ENCODE data around the gene FLT4.

The FLT4 gene

GRCh38 chr5:180625125-180625790 lies 24.1 kb downstream of the FLT4 start:
- no peak for DNase-seq

- DNase-seq, result no peak
Observed at GRCh38 chr5:180624587-180624986, 24.8 kb downstream of the FLT4 start.

- no peak for DNase-seq
Observed at GRCh38 chr5:180623844-180624243, 25.6 kb downstream of the FLT4 start.

- no peak for DNase-seq
Observed at GRCh38 chr5:180623411-180623834, 26.0 kb downstream of the FLT4 start.

DNA sequence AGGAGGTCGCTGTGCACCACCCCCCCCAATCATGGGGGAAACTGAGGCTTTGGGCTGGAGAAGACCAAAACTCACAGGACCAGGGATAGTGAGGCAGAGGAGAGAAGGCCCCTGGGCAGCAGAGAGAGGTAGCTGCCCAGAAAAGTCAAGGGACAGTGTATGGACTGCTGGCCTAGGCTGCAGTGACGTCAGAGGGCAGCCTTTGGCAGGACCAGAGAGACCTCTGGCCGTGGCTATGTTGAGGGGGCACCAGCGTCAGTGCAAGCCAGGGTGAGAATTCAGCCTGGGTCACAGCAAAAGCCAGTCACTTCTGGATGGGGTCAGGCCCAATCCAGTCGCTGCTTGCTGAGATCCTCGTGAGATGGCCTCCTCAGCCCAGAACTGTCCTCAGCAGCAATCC lies 26.5 kb downstream of the FLT4 start:
- no peak for DNase-seq

- no peak for DNase-seq
Observed at GRCh38 chr5:180621311-180621710, 28.1 kb downstream of the FLT4 start.

GRCh38 chr5:180620014-180620413 lies 29.4 kb downstream of the FLT4 start:
- no peak for DNase-seq

DNA sequence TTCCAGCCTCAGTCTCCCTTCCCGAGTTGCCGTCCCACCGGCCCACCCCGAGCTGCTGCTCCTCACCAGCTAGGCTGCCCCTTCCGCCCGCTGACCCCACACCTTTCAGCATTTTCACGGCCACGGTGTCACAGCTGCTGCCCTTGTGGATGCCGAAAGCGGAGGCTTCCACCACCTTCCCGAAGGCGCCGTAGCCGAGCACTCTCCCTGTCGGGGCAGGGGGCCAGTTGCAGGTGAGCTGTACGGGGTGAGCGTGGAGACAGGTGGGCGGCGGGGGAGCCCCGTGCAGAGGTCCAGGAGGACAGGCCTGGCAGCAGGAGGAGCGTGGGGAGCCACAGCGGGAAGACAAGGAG lies 29.9 kb downstream of the FLT4 start:
- no peak for DNase-seq

DNA sequence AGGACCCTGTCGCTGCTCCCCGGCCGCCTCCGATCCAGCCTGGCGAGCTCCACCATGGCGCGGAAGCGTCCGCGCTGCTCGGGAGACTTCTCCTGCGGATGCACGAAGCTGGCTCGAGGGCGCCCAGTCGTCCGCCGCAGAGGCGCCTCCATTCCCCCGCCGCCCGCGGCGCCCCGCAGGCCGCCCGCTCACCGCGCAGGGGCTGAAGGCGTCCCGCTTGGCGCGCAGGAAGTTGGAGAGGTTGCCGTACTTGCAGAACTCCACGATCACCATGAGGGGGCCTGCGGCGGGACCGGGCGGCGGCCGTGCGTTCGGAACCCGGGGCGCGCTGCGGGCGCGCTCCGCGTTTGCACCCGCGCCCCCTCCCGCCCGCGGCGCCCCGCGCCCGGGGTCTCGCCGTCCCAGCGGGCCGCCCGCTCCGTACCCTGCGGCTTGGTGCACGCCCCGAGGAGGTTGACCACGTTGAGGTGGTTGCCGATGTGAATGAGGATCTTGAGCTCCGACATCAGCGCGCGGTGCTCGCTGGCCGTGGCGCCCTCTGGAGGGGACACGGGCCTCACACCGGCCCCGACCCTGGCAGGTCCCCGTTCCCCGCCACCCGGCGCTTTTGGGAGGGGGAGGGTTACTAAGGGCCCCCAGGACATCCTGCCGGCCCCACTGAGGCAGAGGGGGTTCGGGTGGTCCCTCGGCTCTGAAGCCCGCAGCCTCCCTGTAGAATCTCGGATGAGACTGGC lies 30.4 kb downstream of the FLT4 start:
- no peak for DNase-seq

DNA sequence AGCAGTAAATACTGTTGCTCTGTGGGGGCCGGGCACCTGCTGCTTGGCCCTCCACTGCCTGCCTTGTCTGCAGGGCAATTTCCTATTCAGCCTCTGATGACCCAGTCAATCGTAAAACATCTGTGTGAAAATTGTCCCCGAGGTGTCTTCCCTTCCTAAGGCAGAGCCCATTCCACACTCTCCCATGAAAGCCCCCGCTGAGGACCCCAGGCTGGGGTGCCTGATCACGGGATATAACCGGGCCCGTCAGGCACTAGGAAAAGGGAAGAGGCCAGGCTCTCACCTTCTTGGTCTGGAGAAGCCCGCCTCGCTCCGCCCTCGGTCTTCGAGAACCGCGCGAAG lies 30.9 kb downstream of the FLT4 start:
- no peak for DNase-seq

- no peak for DNase-seq
Observed at GRCh38 chr5:180613814-180614188, 35.6 kb downstream of the FLT4 start.

DNA sequence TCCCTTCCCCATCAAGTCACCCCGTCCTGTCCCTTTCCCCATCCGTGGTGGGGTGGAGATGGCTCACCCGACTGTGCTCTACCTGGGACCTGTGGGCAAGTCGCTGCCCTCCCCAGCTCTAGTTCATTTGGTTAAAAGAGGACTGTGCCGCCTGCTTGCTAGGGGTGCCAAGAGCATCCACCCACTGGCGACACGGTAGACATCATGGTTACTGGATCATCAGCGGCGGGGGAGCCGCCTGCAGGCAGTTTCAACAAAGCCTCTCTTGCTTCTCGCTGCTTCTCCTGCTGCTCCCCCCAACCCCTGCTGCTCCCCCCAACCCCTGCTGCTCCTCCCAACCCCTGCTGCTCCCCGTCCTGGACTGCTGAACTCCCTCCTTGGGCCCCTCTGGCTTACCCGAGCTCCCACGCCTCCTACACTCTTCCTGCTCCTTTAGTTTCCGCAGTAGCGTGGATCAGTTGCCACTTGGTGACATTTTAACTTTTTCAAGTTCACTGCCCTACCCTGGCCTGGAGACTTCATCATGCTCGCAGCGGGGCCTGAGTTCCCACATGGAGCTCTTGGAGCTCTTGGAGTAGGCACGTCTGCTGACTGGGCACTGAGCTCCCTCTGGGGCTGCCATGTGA lies 36.1 kb downstream of the FLT4 start:
- no peak for DNase-seq

- no peak for DNase-seq
Observed at GRCh38 chr5:180612683-180613082, 36.7 kb downstream of the FLT4 start.

DNA sequence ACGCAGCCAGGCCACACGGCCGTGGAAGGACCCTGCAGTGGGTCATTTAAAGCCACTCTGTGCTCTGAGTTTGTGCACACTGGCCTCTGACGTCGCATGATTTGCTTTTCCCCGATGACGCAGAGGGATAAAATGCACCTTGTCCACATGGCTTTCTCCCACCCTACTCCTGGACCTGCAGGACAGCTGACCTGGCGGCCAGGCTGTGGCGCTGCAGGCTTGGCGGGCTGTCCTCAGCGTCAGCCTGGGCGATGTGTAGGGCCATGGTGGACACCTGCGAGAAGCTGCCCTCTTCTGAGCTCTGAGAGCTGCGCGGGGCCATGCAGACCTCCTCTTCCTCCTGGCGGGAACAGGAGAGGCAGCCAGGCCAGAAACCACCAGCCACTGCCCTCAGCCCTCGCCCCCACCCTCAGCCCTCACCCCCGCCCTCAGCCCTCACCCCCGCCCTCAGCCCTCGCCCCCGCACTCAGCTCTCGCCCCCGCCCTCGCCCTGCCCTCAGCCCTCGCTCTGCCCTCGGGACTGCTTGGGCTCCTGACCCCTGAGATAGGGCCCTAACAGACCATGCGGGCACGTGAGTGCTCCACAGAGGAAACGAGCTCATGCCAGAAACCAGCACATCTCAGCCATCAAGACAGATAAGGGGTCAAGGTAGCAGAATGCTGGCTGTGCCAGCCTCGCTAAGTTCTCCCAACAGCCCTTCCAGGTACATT lies 38.1 kb downstream of the FLT4 start:
- no peak for DNase-seq

DNA sequence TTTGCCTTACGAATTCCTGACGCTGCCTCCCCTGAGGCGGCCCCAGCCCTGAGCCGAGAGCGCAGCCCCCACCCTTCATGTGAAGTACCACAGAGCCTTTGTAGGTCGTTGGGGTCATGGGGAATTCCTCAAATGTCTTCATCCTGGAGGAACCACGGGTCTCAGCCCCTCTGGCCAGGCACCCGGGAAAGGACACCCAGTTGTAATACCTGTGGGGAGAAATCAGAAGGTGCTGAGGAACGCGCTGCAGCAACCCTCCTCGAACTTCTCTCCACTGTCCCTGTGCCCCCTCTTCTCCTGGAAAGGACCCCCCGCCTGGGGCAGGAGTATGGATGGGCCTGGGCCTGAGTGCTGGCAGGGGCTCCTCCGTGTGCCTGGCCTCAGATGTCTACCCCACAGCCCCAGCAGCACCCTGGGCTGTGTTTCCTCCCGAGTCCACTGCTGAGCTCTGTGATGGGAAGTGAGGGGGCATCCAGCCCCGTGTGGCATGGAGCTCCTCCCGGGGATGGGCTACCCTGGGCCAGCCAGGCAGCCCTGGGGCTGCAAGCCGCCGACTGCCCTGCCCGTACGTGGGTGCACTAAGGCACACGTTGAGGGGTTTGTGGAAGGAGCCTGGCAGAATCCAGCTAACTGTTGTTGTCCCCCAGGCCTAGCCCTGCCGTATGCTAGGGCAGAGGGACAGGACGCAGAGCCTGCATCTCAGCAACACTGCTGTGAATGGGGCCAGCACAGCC lies 39.4 kb downstream of the FLT4 start:
- DNase-seq, result no peak

- DNase-seq, result no peak
Observed at GRCh38 chr5:180609386-180609785, 40.0 kb downstream of the FLT4 start.

GRCh38 chr5:180608572-180609310 lies 40.7 kb downstream of the FLT4 start:
- no peak for DNase-seq

GRCh38 chr5:180607861-180608571 lies 41.4 kb downstream of the FLT4 start:
- DNase-seq, result no peak

- DNase-seq, result no peak
Observed at GRCh38 chr5:180606215-180606785, 43.1 kb downstream of the FLT4 start.

GRCh38 chr5:180605554-180606214 lies 43.7 kb downstream of the FLT4 start:
- peak; percentile 23 for DNase-seq

DNA sequence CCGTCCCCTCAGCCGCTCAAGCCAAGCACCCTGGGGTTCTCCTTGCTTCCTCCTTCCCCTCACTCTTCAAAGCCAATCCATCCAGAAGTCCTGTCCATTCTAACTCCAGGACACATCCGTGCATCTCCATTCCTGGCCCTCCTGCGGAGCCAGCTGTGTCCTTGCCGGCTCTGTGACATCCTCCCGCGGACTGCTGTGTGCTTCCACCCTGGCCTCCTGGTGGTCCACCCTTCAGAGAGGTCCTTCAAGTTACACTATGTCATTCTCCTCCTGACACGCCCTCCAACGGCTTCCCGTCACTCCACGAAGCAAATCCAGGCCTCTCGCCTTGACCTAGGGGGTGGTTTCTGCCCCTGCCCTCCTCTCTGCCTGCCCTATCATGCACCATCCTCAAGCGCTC lies 45.1 kb downstream of the FLT4 start:
- DNase-seq, result no peak
